Measurements from ENCODE around the gene APH1A. TPM values are rescaled to one million over a fixed set of nuclear protein-coding genes. Genes with fewer than 3 reads are reported as not detected.
A peak's percentile ranks its signal among the peaks of the same experiment; 100 is the strongest.

Gene APH1A
- total and polyA plus RNA-seq, 9 of the 15 experiments (the other 6 are each of a cell fraction or from before 2014, with no cell fraction given) = 5.6 to 123 (median 77.0) TPM

DNA sequence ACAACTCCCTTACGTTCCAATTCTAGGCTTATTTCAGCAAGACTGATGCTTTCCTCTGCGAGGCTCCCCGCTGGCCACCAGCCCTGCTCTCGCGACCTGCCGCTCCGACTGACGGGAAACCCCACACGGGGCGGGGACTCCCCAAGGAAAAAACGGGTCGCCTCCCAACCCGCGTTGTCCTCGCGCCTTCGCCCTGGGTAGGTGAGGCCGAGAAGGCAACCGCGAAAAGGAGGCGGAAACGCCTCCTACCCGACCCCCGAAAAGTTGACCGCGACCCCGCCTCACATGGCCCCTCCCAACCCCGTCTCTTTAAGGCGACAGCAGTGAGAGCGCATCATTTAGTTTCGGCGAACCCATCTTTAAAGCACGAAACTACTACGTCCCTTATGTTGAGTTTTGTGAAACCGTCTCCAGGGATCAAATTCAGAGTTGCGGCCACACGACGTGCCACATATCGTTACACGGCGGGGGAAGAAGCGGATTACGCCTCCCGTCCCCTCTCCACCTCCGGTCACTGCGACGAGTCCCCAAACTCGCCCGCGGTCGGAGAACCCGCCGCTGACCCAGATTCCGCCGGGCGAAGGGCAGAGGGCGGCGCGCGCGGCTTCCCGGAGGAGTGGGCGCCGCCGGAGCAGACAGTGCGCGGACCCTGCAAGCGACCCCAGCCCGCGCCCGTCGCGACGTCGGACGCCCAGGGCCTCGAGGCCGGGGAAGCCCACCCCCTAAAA is 34.1 kb downstream of the APH1A start (continued):
- TF ChIP-seq, protein P1, sequence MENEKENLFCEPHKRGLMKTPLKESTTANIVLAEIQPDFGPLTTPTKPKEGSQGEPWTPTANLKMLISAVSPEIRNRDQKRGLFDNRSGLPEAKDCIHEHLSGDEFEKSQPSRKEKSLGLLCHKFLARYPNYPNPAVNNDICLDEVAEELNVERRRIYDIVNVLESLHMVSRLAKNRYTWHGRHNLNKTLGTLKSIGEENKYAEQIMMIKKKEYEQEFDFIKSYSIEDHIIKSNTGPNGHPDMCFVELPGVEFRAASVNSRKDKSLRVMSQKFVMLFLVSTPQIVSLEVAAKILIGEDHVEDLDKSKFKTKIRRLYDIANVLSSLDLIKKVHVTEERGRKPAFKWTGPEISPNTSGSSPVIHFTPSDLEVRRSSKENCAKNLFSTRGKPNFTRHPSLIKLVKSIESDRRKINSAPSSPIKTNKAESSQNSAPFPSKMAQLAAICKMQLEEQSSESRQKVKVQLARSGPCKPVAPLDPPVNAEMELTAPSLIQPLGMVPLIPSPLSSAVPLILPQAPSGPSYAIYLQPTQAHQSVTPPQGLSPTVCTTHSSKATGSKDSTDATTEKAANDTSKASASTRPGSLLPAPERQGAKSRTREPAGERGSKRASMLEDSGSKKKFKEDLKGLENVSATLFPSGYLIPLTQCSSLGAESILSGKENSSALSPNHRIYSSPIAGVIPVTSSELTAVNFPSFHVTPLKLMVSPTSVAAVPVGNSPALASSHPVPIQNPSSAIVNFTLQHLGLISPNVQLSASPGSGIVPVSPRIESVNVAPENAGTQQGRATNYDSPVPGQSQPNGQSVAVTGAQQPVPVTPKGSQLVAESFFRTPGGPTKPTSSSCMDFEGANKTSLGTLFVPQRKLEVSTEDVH (IDR thresholded peaks at IDR 0.05; ENCODE audit: low read depth, partially characterized antibody) = peak; percentile 20
- TF ChIP-seq ZZZ3 (IDR thresholded peaks at IDR 0.05) = no peak
- peak; percentile 84 for TF ChIP-seq TBP (optimal IDR thresholded peaks at IDR 0.05; ENCODE audit: low read depth, low read length)
- peak; percentile 15 for TF ChIP-seq NEUROD1 (IDR thresholded peaks at IDR 0.05; ENCODE audit: borderline replicate concordance, low read depth, low read length, partially characterized antibody)
- 0 out of 2 replicates have a peak, but pooled peaks have one; percentile 26 for TF ChIP-seq CBX1 (IDR thresholded peaks at IDR 0.05; ENCODE audit: low read depth)
- TF ChIP-seq SAFB (IDR thresholded peaks at IDR 0.05; ENCODE audit: borderline replicate concordance, low read depth, low read length) = no peak
- TF ChIP-seq ELF4 (CRISPR knock-in tag; IDR thresholded peaks at IDR 0.05) = 0 out of 2 replicates have a peak, but pooled peaks have one; percentile 5
- TF ChIP-seq MEF2A (IDR thresholded peaks at IDR 0.05; ENCODE audit: control insufficient read depth, low read depth, low read length) = no peak
- TF ChIP-seq E2F1 (CRISPR knock-in tag; IDR thresholded peaks at IDR 0.05) = peak; percentile 77; the same call in 1 of the 2 replicates
- TF ChIP-seq EWSR1 (IDR thresholded peaks at IDR 0.05; ENCODE audit: borderline replicate concordance, low read depth, partially characterized antibody) = no peak
- TF ChIP-seq HDGF (IDR thresholded peaks at IDR 0.05) = no peak; the same call in 1 of the 2 replicates
- TF ChIP-seq MYC (IDR thresholded peaks at IDR 0.05; ENCODE audit: low read depth, low read length) = peak; percentile 75
- TF ChIP-seq MYC (CRISPR knock-in tag; IDR thresholded peaks at IDR 0.05; ENCODE audit: borderline replicate concordance, low read depth) = 0 out of 2 replicates have a peak, but pooled peaks have one; percentile 37
- TF ChIP-seq ZNF347 (CRISPR knock-in tag; IDR thresholded peaks at IDR 0.05; ENCODE audit: low read depth) = no peak
- TF ChIP-seq LARP7 (IDR thresholded peaks at IDR 0.05) = no peak
- TF ChIP-seq, protein P2, sequence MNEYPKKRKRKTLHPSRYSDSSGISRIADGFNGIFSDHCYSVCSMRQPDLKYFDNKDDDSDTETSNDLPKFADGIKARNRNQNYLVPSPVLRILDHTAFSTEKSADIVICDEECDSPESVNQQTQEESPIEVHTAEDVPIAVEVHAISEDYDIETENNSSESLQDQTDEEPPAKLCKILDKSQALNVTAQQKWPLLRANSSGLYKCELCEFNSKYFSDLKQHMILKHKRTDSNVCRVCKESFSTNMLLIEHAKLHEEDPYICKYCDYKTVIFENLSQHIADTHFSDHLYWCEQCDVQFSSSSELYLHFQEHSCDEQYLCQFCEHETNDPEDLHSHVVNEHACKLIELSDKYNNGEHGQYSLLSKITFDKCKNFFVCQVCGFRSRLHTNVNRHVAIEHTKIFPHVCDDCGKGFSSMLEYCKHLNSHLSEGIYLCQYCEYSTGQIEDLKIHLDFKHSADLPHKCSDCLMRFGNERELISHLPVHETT (CRISPR knock-in tag; conservative IDR thresholded peaks at IDR 0.05 in 1 of 2, IDR thresholded peaks at IDR 0.05 in 1 of 2) = peak in 1 of 2 experiments; percentile 61; a peak in 1 of 4 replicates
- no peak for TF ChIP-seq ZNF175 (CRISPR knock-in tag; IDR thresholded peaks at IDR 0.05; ENCODE audit: low read depth)
- 0 out of 4 replicates have a peak, but pooled peaks of 1 of the 2 experiments have one; percentile 19 for TF ChIP-seq TRIM24 (IDR thresholded peaks at IDR 0.05)
- TF ChIP-seq SMAD1 (IDR thresholded peaks at IDR 0.05; ENCODE audit: low read depth, low read length, partially characterized antibody) = peak; percentile 40
- TF ChIP-seq, protein P3, sequence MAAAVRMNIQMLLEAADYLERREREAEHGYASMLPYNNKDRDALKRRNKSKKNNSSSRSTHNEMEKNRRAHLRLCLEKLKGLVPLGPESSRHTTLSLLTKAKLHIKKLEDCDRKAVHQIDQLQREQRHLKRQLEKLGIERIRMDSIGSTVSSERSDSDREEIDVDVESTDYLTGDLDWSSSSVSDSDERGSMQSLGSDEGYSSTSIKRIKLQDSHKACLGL (CRISPR knock-in tag; IDR thresholded peaks at IDR 0.05; ENCODE audit: borderline replicate concordance, poor library complexity, severe bottlenecking) = no peak
- TF ChIP-seq MEIS2 (IDR thresholded peaks at IDR 0.05; ENCODE audit: partially characterized antibody) = peak; percentile 41

Measured in K562 (cell line).